Central memory CD4-positive, alpha-beta T cell (primary cell): ENCODE measurements around the gene SLC9A1.
A peak's percentile ranks its signal among the peaks of the same experiment; 100 is the strongest.

Experiments
- DNase-seq: peaks from one replicate; pipeline ENCODE4 v3.0.0; 2022

SLC9A1 gene

GRCh38 chr1:27150183-27150582 is 4.7 kb downstream of the SLC9A1 start:
- no peak for DNase-seq

GRCh38 chr1:27149762-27150113 is 5.2 kb downstream of the SLC9A1 start:
- no peak for DNase-seq

GRCh38 chr1:27149084-27149761 is 5.7 kb downstream of the SLC9A1 start:
- no peak for DNase-seq

DNA sequence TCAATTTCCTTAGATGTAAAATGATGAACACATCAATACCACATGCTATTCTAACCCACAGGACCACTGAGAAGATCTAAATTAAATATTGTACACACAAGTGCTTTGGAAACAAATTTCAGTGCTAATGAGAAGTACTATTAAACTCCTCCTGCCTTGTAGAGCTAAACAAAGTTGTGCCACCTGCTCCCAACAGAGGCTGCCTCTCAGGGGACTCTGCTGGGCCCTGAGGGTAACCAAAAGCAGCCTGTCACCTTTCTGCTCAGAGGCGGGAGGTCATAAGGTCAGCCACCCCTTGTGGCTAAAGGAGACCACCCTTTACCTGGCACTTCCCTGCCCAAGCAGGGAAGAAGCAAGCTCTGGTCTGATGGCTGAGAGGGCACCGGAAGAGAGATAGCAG is 6.3 kb downstream of the SLC9A1 start:
- no peak for DNase-seq

DNA sequence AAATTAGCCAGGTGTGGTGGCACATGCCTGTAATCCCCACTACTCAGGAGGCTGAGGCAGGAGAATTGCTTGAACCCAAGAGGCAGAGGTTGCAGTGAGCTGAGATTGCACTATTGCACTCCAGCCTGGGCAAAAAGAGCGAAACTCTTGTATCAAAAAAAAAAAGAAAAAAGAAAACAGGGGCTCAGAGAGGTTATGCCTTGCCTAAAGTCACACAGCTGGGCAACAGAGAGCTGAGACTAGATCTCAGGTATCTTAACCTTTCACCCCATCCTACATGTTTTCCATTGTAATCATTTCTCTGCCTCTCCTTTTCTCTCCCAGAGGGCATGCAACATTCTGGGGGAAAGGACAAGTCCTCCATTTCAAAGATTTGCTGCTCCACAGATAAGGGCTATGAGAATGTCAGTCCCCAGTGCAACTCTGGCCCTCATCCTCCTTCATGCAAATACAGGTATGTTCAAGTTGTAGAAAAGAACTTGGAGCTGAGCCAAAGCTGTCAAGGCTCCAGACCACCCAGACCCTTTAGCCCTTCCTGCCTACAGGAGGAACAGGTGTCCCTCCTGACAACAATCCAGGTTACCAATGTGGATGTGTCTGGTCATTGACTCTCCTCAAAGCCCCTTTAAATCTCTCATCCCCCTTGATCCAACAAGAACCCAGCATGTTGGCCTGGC is 6.9 kb downstream of the SLC9A1 start:
- DNase-seq, result no peak

DNA sequence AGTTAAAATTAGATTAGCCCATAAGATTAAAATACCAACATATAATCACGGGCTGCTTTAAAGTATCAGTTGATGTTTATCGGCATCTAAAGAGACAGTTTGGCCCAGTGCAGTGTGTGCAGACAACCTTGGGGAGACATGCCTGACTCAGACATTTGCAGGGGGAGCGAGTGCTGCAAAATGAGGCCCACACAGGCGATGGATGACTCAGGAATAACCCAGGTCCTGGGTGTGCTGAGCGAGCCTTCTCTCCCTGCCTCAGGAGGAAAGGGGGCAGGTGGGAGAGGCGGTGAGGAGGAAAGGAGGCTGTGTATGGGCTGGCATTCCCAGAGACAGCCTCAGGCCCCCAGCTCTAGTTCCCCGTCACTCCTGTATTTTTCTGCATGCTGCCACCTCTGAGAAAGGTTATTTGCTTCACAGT is 9.0 kb downstream of the SLC9A1 start:
- no peak for DNase-seq

DNA sequence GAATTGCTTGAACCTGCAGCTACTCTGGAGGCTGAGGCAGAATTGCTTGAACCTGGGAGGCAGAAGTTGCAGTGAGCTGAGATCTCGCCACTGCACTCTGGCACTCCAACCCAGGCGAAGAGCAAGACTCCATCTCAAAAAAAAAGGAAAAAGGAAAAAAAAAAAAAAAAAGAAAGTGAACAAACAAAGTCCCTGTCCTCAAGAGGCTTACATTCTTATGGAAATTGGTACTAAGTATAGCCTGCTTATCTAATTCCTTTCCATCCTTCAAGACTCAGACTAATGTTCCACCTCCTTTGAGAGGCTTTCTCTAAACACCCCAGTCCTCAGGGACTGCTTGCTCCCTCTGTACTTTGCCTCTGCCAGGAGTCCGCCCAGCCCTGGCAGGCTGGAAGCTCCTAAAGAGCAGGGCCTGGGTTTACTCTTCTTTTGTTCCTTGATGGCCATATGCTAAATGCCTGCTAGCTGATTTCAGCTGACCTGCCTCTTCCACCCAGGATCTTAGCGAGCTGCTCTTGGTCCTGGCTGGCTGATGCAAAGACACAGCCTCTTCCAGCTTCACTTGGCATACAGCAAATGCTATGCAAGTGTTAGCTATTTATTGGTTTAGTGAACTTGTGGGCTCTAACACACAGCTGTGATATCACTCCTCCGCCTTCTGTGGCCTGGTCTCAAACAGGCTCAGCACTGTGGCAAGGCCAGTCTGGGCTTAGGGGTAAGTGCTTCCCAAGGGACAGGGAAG is 9.8 kb downstream of the SLC9A1 start:
- no peak for DNase-seq

DNA sequence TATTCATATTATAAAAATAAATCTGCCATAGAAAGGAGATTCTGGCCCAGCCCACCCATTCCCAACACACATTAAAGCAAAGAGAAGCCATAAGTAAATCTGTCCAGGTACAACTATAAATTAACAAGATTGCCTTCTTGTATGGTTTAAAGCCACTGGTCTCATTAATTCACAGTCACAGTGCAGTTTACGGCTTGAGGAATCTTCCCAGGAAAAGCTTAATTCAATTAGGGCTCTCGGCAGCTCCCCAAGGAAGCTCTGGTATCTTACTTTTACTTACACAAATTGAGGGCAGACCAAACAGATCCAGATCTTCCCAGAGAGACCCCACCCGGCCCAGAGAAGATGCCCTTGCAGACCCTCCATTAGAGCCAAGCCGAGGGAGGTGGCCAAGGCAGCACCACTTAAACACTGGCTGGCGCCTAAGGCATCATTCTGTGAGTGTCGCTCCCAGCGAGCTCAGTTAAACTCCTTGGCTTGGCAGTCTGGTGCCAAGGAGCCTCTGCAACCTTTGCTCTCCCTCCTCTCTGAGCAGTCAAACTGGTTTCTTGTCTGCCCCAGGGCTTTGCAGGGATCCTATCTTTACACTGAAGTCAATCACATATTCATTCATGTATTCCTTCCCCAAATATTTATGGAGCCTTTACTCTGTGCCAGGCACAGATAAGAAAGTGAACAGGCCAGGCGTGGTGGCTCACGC is 10.7 kb downstream of the SLC9A1 start:
- no peak for DNase-seq

DNA sequence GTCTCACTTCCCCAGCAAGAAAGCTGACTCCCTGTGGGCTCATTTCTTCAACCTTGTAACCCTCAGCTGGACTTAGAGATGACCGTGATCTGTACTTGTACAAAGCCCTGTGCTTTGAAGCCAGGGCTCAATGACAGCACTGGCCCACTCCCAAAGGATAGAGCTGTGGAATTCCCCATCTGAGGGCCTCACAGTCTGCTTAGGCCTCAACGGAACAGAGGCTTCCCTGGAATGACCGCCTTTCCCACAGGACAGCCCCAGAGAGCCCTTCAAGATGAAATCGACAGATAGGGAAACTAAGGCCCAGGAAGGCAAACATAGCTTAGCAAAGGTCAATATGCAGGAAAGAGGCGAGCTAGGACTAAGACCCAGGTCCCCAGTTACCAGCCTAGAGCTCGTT is 11.5 kb downstream of the SLC9A1 start:
- no peak for DNase-seq

- DNase-seq, result no peak
These were observed 12.5 kb downstream of the SLC9A1 start for GRCh38 chr1:27142464-27142863.

- DNase-seq, result no peak
These were observed 13.5 kb downstream of the SLC9A1 start for GRCh38 chr1:27141266-27142003.

DNA sequence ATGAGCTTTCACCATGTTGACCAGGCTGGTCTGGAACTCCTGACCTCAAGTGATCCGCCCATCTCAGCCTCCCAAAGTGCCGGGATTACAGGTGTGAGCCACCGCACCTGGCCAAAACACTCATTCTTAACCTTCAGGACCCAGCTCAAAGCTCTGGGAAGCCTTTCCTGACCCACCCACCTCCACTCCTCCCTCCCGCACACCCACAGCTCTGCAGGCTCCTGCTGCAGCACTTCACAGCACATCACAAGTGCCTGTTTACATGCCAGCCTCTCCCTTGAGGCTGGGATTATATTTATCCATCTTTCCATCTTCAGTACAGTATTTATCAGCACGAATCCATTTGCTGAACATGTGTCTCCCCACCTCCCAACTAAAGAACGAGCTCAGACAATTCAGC is 14.9 kb downstream of the SLC9A1 start:
- DNase-seq, result no peak

- no peak for DNase-seq
These were observed 16.0 kb downstream of the SLC9A1 start for GRCh38 chr1:27138927-27139326.

GRCh38 chr1:27138368-27138767 is 16.6 kb downstream of the SLC9A1 start:
- no peak for DNase-seq

DNA sequence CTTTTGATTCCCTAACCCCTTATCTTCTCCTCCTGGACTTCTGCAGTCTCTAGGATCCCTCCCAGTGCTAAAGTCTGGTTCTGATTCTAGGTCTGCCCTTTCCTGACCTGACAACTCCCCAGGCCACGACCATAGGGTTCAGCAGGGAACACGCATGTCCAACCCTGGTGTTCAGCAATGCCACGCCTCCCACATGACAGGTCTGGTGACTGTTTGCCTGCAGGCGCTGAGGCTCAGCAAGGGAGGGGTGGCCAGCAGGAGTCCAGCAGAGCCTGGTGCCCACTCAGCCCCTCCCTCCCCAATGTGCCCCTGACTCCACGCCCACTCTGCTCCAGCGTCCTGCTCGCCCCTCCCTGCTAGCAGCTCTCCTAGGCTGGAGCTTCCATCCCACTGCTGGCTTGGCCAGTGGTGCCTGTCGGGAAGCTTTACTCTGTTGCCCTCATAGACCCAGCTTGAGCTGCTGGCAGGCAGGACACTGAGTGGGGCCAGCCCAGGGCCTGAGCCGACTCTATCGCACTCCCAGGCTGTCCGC is 17.3 kb downstream of the SLC9A1 start:
- no peak for DNase-seq

DNA sequence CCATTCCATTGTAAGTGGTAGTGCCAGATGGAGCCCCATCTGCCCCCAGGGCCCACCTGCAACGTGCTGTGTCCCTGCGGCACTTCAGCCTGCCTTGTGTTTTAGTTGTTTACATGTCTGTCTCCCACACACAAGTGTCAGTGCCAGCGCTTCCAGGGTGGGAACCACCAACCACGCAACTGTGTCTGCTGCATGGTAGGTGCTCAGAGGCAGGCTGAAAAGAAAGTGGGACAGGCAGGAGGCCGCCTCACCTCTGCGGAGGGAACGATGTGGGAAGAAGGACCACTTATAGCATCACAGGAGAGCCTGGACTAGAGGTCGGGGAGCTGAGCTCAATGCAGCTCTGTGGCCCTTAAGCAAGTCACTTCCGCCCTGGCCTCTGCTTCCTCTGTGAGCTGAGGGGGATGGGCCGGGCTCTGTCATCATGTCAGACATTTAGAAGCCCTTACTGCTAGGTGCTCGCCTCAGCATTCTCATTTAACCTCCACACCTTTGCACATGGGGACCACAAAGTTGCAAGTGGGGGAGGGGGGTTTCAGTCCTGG is 17.9 kb downstream of the SLC9A1 start:
- peak; percentile 76 for DNase-seq

- DNase-seq, result no peak
These were observed 18.7 kb downstream of the SLC9A1 start for GRCh38 chr1:27136236-27136551.

- no peak for DNase-seq
These were observed 19.2 kb downstream of the SLC9A1 start for GRCh38 chr1:27135541-27136235.

GRCh38 chr1:27133991-27134390 is 20.9 kb downstream of the SLC9A1 start:
- DNase-seq, result no peak

DNA sequence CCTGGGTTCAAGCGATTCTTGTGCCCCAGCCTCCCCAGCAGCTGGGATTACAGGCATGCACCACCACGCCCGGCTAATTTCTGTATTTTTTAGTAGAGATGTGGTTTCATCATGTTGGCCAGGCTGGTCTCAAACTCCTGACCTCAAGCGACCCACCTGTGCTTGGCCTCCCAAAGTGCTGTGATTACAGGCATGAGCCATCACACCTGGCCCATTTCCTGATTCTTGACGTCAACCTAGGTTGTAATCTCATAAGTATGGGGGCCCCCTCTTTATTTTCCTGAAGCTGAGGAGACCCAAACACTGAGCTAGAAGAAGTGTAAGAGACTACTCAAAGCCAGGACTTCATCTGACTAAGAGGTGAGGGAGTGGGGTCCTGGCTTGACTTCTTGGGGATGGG is 21.8 kb downstream of the SLC9A1 start:
- no peak for DNase-seq

GRCh38 chr1:27132624-27133023 is 22.3 kb downstream of the SLC9A1 start:
- no peak for DNase-seq

DNA sequence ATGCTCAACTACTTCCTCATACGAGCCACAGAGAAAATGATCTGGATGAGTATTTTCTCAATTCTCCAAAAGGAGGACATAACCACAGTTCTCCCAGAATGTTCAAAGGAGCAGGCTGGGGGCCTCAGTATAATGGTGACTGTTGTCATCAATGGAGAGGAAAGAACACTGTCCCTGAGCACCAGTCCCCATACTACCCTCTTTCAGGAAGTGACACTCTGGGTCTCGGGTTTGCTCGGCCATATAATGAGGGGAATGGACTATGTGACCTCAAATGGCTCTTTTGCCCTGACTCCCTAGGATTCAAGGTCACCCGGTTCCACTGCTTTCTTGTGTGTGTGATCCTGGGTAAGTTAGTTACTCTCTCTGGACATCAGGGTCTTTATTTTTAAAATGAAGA is 22.8 kb downstream of the SLC9A1 start:
- no peak for DNase-seq
